Tibial nerve (tissue), 4 donors: ENCODE results near the gene CFD. TPM values are rescaled to one million over a fixed set of nuclear protein-coding genes. Genes with fewer than 3 reads are reported as not detected.
"Not testable (repeated sequence)": the region's sequence is repeated elsewhere in the genome, so short reads cannot be mapped to it uniquely, and the experiment has no call there.

Experiments
- DNase-seq, 2 donors: peaks; one replicate each; pipeline ENCODE4 v3.0.0-alpha.2; 2019; ENCODE audit warnings: low spot score in 2 of 2
- H3K27ac ChIP-seq, 4 donors: fragments of 200-600 bp; sonication (generic) in 3 of 4; one replicate each; pipeline ENCODE4 v1.5.1; 2017 to 2019; ENCODE audit warnings: mild to moderate bottlenecking in 1 of 4
- H3K27me3 ChIP-seq, 2 donors: fragments of 200-600 bp; sonication (generic) in 1 of 2; one replicate each; pipeline versions ENCODE4 v1.5.1 to v1.6.0; 2017 to 2019
- H3K36me3 ChIP-seq, 3 donors: fragments of 200-600 bp; sonication (generic); one replicate each; pipeline ENCODE4 v1.5.1; 2018 to 2019
- H3K4me1 ChIP-seq, 4 donors: fragments of 200-600 bp; sonication (generic) in 3 of 4; one replicate each; pipeline ENCODE4 v1.5.1; 2017 to 2019
- H3K4me3 ChIP-seq, 4 donors: fragments of 200-600 bp; sonication (generic) in 3 of 4; one replicate each; pipeline ENCODE4 v1.5.1; 2017 to 2019; ENCODE audit warnings: mild to moderate bottlenecking in 1 of 4, moderate library complexity in 1 of 4
- H3K9me3 ChIP-seq, 4 donors: fragments of 200-600 bp; sonication (generic) in 3 of 4; one replicate each; pipeline ENCODE4 v1.5.1; 2017 to 2019
- CTCF ChIP-seq, 5 experiments: fragments of 200-600 bp in 3 of 5; fragments of 450-650 bp in 2 of 5; sonication (generic) in 3 of 5; IDR thresholded peaks; one replicate each; pipeline ENCODE4 v1.5.1; 2016 to 2019; ENCODE audit warnings: antibody characterized with exemption in 5 of 5, mild to moderate bottlenecking in 3 of 5, moderate library complexity in 2 of 5
- EP300 ChIP-seq, 2 donors: sonication (generic); formaldehyde crosslinking; IDR thresholded peaks; one replicate each; pipeline ENCODE4 v1.6.1; 2017; ENCODE audit warnings: antibody characterized with exemption in 2 of 2, mild to moderate bottlenecking in 1 of 2
- POLR2A ChIP-seq, 2 donors: fragments of 450-650 bp; IDR thresholded peaks; one replicate each; pipeline ENCODE4 v1.6.1; 2017; ENCODE audit warnings: antibody characterized with exemption in 2 of 2, mild to moderate bottlenecking in 2 of 2, moderate library complexity in 2 of 2
- WGBS, 2 donors: methylation state at CpG; one replicate each; pipeline ENCODE4 v1.1.5; 2018; 5-methylcytosine and 5-hydroxymethylcytosine counted together
- total RNA-seq, 4 donors: library from RNA; depleted of rRNA; stranded (reverse); fragments of >200 nt; gene quantifications; one replicate each; pipeline ENCODE4 v1.1.0, GENCODE V29; 2016

Gene CFD
- total RNA-seq, 4 donors from 2014 or later, result 1,040 to 7,538 (median 2,843) TPM

- 86% methylated on average over 30 of the region's 30 CpGs for WGBS, 2 donors
- Histone ChIP-seq H3K4me3 (no peak overlapping the region), H3K27ac (no peak overlapping the region), H3K4me1 (peaks cover 0 to 15% (median 3%) of the 10 kb centered on the region in 4 donors), H3K36me3 (peaks cover 0 to 75% (median 9%) of the 10 kb centered on the region in 3 donors), H3K27me3 (no peaks in the 10 kb centered on the region), H3K9me3 (no peaks in the 10 kb centered on the region)
- no peak for TF ChIP-seq EP300 (IDR thresholded peaks at IDR 0.05)
- TF ChIP-seq CTCF (IDR thresholded peaks at IDR 0.05), result no peak
- no peak for TF ChIP-seq POLR2A (IDR thresholded peaks at IDR 0.05)
- DNase-seq, result no peak
Measured at GRCh38 chr19:888581-889385, 29.3 kb downstream of the CFD start.

- Histone ChIP-seq H3K27ac (no peak overlapping the region), H3K4me1 (peaks cover 0 to 15% (median 3%) of the 10 kb centered on the region in 4 donors), H3K4me3 (no peak overlapping the region), H3K36me3 (peaks cover 0 to 65% (median 9%) of the 10 kb centered on the region in 3 donors), H3K27me3 (no peaks in the 10 kb centered on the region), H3K9me3 (no peaks in the 10 kb centered on the region)
- TF ChIP-seq POLR2A (IDR thresholded peaks at IDR 0.05), result no peak
- no peak for TF ChIP-seq EP300 (IDR thresholded peaks at IDR 0.05)
- TF ChIP-seq CTCF (IDR thresholded peaks at IDR 0.05), result no peak
- no peak for DNase-seq
- 89 to 90% methylated on average over 17 to 21 of the region's 26 CpGs for WGBS, 2 donors
Measured at GRCh38 chr19:889662-890295, 30.3 kb downstream of the CFD start.

- Histone ChIP-seq H3K27me3 (no peaks in the 10 kb centered on the region), H3K27ac (no peak overlapping the region), H3K9me3 (no peaks in the 10 kb centered on the region), H3K4me3 (no peak overlapping the region), H3K4me1 (peaks cover 0 to 15% (median 3%) of the 10 kb centered on the region in 4 donors), H3K36me3 (peaks cover 0 to 54% (median 3%) of the 10 kb centered on the region in 3 donors)
- 85 to 87% methylated on average over 13 to 16 of the region's 18 CpGs for WGBS, 2 donors
- DNase-seq, result no peak
- TF ChIP-seq CTCF (IDR thresholded peaks at IDR 0.05) (no peak), POLR2A (IDR thresholded peaks at IDR 0.05) (no peak), EP300 (IDR thresholded peaks at IDR 0.05) (no peak)
Measured at GRCh38 chr19:890831-891230, 31.4 kb downstream of the CFD start.

GRCh38 chr19:891421-892200, 32.1 kb downstream of the CFD start:
- not testable (repeated sequence) for H3K9me3 ChIP-seq, H3K27me3 ChIP-seq, DNase-seq
- peak overlapping the region in 3 of 4 donors; percentile 65 to 90 (median 76) for H3K4me3 ChIP-seq
- peaks cover 0 to 47% (median 0%) of the 10 kb centered on the region in 3 donors for H3K36me3 ChIP-seq
- H3K4me1 ChIP-seq, result peaks cover 0 to 15% (median 3%) of the 10 kb centered on the region in 4 donors
- H3K27ac ChIP-seq, result peak overlapping the region in 3 of 4 donors; percentile 88 to 96 (median 92)
- 82% methylated on average over 36 to 40 of the region's 50 CpGs for WGBS, 2 donors

- TF ChIP-seq EP300 (IDR thresholded peaks at IDR 0.05), result no peak
- no peak for TF ChIP-seq POLR2A (IDR thresholded peaks at IDR 0.05)
- TF ChIP-seq CTCF (IDR thresholded peaks at IDR 0.05), result no peak
- H3K27ac ChIP-seq, result peak overlapping the region; percentile 88 to 96 (median 92)
- no peaks in the 10 kb centered on the region for H3K27me3 ChIP-seq
- no peaks in the 10 kb centered on the region for H3K9me3 ChIP-seq
- peaks cover 0 to 15% (median 3%) of the 10 kb centered on the region in 4 donors for H3K4me1 ChIP-seq
- H3K4me3 ChIP-seq, result peak overlapping the region; percentile 65 to 92 (median 83)
- WGBS, 2 donors, result 5% methylated on average over 18 to 23 of the region's 27 CpGs
- DNase-seq, result no peak
- H3K36me3 ChIP-seq, result peaks cover 0 to 43% (median 0%) of the 10 kb centered on the region in 3 donors
Measured at GRCh38 chr19:892243-892893, 32.9 kb downstream of the CFD start.
